HG02759 (cell line): ENCODE measurements around the gene CDK4.

Experiments used
- ATAC-seq: cut with Tn5 transposase; IDR thresholded peaks from one replicate; pipeline ENCODE4 v1.9.1; 2021; ENCODE audit warnings: mild to moderate bottlenecking, moderate library complexity; ENCODE audit not compliant: unreplicated experiment

CDK4 gene

GRCh38 chr12:57740656-57741412, 11.3 kb downstream of the CDK4 start:
- peak; percentile 44 for ATAC-seq

- no peak for ATAC-seq
These were observed 12.1 kb downstream of the CDK4 start for GRCh38 chr12:57739914-57740538.

GRCh38 chr12:57739387-57739786, 12.7 kb downstream of the CDK4 start:
- ATAC-seq = no peak

GRCh38 chr12:57738661-57739237, 13.4 kb downstream of the CDK4 start, which contains the start of gene AGAP2:
Gene AGAP2 (minus strand): TSS chr12:57738742. CDS start chr12:57738246, 496 bp downstream.
- no peak for ATAC-seq

GRCh38 chr12:57737467-57738460, 14.3 kb downstream of the CDK4 start:
- no peak for ATAC-seq

GRCh38 chr12:57736741-57737466, 15.2 kb downstream of the CDK4 start:
- no peak for ATAC-seq

- no peak for ATAC-seq
These were observed 16.0 kb downstream of the CDK4 start for GRCh38 chr12:57735952-57736740.

DNA sequence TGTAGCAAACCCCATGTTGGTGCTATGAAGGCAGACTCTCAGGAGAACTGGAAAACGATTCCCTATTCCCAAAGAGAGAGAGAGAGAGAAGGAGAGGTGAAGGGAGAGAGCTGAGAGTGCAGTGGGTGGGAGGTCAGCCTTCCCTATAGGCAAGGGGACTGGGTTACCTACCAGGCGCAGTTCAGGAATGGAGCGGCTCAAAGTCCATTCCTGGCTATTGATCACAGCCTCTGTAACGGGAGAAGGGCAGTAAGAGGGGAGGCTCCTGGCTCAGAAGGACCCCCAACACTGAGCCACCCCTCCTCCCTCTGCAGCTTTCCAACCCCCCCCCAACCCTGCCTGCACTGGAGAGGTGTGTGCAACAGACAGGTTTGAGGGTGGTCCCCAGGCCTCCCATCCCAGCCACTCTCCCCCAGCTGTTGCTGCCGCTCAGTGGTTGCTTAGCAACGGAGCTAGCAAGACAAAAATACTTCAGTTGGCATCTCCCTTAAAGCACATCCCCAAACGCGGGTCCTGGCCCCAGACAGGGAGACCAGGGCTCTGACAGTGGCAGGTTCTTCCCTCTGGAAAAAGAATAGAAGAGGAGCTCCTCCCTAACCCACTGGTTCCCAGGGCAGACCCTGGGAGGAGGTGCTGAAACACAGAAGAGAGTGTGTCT, 16.8 kb downstream of the CDK4 start:
- no peak for ATAC-seq

- ATAC-seq = no peak
These were observed 17.5 kb downstream of the CDK4 start for GRCh38 chr12:57734591-57734990.

- no peak for ATAC-seq
These were observed 18.2 kb downstream of the CDK4 start for GRCh38 chr12:57733928-57734327.

DNA sequence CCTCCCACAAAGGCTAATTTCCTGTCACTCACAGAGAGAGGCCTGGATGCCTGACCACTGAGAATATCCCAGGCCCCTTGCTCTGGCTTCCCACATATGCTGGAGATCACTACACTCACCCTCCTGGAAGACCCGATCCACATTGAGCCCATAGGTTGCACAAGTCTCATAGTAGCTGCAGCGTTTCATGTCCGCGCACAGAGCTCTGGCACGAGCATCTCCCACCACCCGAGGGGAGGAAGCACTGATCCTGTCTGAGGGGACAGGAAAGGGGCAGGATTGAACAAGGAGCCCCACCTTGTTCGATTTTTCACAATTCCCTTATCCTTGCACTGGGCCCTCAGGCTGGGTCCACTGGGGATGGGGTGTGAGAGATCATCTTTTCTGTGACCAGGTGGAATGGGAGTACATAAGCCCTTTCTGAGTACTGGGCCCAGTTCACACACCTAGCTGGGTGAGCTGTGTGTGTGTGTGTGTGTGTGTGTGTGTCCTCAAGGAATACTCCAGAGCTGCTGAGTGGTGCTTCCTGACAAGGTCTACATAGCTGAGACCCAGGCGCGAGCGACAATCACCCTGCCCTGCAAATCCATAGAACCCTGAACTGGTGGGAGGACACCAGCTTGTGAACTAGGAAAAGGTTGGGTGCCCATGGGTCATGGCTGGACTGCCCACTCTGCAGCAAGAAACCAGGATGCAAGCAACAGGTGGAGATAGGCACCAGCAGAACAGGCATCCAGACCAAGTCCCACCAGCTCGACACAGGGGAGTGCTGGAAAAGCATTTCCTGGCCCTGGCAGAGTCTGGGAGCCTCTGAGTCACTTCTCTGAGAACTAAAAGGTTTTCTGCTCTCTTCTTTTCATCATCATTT, 19.1 kb downstream of the CDK4 start:
- no peak for ATAC-seq

GRCh38 chr12:57732270-57732669, 19.8 kb downstream of the CDK4 start:
- ATAC-seq = no peak

DNA sequence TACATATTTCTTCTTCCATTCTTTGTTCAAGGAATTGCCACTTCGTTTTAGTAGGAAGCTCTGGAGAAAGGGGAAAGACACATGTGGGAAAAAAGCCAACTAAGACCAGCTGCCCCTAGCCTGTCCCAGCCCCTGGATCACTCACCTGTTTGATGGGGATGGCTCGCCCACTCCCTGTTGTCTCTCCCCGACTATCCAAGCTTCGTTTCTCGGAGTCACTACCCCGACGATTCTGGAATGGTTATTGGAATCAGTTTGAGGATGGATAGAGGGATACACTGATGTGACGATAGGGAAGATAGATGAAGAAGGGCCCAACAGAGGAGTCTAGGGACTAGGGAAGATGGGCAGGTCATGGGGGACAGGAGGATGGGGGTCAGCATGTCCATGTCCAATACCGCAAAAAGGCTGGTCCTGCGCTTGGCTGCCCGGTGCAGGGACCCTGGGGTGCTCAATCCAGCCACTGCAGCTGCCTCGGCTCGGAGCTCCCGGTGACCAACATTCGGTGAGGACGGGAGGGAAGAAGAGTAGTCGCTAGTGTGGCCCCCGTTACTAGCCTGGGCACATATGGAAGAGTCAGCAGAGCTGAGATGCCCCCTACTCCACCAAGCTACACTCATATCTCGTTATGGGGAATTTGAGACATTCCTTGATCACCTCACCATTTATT, 20.6 kb downstream of the CDK4 start:
- ATAC-seq = no peak

DNA sequence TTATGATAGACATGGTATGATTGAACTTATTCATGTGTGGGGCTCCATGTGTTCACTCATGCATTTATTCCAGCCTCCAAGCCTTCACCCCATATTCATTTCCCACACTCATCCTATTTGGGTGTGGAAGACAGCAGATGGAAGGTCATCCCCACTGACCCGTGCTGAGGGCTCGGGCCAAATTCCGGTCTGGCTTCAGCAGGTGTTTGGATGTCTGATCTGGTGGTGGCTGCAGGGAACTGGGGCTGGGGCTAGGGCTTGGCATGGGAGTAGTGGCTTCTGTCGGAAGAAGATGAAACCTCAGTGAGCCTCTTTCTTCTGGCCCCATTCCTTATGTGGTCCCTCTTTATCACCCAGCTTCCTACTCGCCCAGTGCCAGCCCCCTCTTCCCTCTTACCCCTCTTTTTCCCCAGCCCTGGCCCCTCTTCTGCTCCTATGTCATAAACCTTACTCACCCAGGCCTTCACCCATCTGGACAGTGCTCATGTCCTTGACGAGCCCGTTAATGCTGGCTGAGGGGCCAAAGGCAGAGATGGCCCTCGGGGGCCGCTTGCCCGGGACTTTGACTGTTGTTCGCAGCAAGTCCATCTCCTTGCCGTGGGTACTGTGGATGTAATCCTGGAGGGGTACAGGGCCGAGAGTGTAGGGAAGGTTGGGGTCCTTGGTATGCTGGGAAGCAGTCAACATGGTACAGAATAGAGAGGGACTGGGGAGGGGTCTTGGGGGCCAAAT, 21.6 kb downstream of the CDK4 start:
- ATAC-seq = no peak

GRCh38 chr12:57729321-57729844, 22.7 kb downstream of the CDK4 start:
- ATAC-seq = no peak

DNA sequence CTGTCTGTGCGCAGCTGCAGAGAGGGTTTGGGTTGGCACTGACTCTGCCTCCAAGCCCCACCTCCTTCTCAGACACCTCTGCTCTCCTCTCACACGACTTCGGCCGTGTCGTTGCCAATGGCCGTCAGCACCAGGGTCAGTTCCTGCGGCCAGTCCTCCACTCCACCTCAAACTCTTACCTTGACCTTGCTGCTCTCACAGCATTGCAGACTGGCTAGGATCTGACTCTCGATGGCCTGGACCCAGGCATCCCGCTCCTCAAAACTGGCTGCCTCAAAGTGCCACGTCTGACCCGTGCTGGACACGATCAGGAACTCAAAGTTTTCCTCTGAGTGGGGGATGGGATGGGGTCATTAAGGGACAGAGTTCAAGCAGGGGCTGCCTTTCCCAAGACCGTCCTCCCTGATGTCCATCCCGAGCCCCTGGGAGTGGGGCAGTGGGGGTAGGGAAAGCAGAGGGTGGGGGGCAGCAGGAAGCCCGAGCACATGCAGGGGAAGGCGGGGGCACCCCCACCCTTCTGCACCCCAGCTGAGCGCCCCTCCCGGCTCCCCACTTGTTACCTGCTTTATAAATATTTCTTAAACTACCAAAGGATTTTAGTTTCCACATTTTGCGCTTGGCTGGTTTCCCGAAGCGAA, 24.2 kb downstream of the CDK4 start:
- no peak for ATAC-seq
